ENCODE data around the gene CHD9.

The CHD9 gene

DNA sequence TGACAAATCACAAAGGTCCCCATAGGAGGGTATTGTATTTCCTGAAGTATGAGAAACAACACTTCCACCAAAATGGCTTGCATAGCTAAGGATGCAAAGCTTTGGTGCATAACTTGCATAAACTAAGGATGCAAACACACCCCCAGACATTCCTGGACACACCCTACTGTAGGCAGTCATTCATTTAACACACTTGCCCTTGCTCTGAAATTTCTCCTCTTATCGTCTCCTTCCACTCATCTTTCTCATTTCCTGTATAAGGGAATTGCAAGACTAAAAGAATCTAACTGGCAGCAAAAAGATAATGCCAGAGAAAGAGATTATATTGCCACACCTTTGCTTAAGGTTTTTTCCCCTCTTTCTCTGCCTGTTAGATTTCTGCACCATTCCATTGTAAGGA lies 28.3 kb downstream of the CHD9 start:
- no peak for ATAC-seq
- TF ChIP-seq CSDC2 (CRISPR knock-in tag; IDR thresholded peaks at IDR 0.05), result no peak
- no peak for TF ChIP-seq ZC3H10 (CRISPR knock-in tag; IDR thresholded peaks at IDR 0.05)
- no peak for TF ChIP-seq BACH2 (CRISPR knock-in tag; IDR thresholded peaks at IDR 0.05; ENCODE audit: borderline replicate concordance)
- TF ChIP-seq ISL1 (CRISPR knock-in tag; IDR thresholded peaks at IDR 0.05), result no peak
- TF ChIP-seq GLIS3 (CRISPR knock-in tag; IDR thresholded peaks at IDR 0.05), result no peak
- TF ChIP-seq ARNTL (CRISPR knock-in tag; IDR thresholded peaks at IDR 0.05; ENCODE audit: borderline replicate concordance, low read depth), result no peak

DNA sequence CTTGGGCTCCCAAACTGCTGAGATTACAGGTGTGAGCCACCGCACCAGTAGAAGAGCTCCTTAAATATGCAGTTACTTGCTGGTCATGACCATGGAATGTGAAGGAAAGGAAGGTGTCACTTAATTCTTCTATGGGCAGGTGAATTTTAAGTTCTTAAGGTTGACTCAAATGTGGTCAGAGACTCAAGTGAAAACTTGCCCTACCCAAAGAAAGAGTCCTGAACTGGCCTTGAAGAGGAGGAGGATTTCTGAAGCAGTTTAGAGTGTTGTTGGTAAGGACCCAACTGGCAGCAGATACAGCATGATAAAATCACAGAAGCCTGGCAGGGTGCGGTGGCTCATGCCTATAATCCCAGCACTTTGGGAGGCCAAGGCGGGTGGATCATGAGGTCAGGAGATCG lies 29.4 kb downstream of the CHD9 start:
- TF ChIP-seq, protein P1, sequence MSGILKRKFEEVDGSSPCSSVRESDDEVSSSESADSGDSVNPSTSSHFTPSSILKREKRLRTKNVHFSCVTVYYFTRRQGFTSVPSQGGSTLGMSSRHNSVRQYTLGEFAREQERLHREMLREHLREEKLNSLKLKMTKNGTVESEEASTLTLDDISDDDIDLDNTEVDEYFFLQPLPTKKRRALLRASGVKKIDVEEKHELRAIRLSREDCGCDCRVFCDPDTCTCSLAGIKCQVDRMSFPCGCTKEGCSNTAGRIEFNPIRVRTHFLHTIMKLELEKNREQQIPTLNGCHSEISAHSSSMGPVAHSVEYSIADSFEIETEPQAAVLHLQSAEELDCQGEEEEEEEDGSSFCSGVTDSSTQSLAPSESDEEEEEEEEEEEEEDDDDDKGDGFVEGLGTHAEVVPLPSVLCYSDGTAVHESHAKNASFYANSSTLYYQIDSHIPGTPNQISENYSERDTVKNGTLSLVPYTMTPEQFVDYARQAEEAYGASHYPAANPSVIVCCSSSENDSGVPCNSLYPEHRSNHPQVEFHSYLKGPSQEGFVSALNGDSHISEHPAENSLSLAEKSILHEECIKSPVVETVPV (CRISPR knock-in tag; IDR thresholded peaks at IDR 0.05), result no peak
- TF ChIP-seq OSR1 (CRISPR knock-in tag; IDR thresholded peaks at IDR 0.05) (no peak), TCF4 (CRISPR knock-in tag; IDR thresholded peaks at IDR 0.05; ENCODE audit: borderline replicate concordance) (no peak), ESRRG (CRISPR knock-in tag; IDR thresholded peaks at IDR 0.05) (no peak), ZNF565 (CRISPR knock-in tag; conservative IDR thresholded peaks at IDR 0.05; ENCODE audit: low read depth) (no peak), RARB (CRISPR knock-in tag; IDR thresholded peaks at IDR 0.05) (no peak), TOX (CRISPR knock-in tag; IDR thresholded peaks at IDR 0.05; ENCODE audit: borderline replicate concordance) (no peak), ZFP3 (CRISPR knock-in tag; IDR thresholded peaks at IDR 0.05) (no peak), BACH2 (CRISPR knock-in tag; IDR thresholded peaks at IDR 0.05; ENCODE audit: borderline replicate concordance) (no peak), ISL1 (CRISPR knock-in tag; IDR thresholded peaks at IDR 0.05) (no peak), ZFP30 (CRISPR knock-in tag; IDR thresholded peaks at IDR 0.05) (no peak)
- TF ChIP-seq, protein P2, sequence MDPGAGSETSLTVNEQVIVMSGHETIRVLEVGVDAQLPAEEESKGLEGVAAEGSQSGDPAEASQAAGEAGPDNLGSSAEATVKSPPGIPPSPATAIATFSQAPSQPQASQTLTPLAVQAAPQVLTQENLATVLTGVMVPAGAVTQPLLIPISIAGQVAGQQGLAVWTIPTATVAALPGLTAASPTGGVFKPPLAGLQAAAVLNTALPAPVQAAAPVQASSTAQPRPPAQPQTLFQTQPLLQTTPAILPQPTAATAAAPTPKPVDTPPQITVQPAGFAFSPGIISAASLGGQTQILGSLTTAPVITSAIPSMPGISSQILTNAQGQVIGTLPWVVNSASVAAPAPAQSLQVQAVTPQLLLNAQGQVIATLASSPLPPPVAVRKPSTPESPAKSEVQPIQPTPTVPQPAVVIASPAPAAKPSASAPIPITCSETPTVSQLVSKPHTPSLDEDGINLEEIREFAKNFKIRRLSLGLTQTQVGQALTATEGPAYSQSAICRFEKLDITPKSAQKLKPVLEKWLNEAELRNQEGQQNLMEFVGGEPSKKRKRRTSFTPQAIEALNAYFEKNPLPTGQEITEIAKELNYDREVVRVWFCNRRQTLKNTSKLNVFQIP (CRISPR knock-in tag; IDR thresholded peaks at IDR 0.05; ENCODE audit: borderline replicate concordance, low read depth), result no peak
- TF ChIP-seq, protein P3, sequence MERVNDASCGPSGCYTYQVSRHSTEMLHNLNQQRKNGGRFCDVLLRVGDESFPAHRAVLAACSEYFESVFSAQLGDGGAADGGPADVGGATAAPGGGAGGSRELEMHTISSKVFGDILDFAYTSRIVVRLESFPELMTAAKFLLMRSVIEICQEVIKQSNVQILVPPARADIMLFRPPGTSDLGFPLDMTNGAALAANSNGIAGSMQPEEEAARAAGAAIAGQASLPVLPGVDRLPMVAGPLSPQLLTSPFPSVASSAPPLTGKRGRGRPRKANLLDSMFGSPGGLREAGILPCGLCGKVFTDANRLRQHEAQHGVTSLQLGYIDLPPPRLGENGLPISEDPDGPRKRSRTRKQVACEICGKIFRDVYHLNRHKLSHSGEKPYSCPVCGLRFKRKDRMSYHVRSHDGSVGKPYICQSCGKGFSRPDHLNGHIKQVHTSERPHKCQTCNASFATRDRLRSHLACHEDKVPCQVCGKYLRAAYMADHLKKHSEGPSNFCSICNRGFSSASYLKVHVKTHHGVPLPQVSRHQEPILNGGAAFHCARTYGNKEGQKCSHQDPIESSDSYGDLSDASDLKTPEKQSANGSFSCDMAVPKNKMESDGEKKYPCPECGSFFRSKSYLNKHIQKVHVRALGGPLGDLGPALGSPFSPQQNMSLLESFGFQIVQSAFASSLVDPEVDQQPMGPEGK (CRISPR knock-in tag; IDR thresholded peaks at IDR 0.05; ENCODE audit: borderline replicate concordance), result no peak
- ATAC-seq, result no peak

DNA sequence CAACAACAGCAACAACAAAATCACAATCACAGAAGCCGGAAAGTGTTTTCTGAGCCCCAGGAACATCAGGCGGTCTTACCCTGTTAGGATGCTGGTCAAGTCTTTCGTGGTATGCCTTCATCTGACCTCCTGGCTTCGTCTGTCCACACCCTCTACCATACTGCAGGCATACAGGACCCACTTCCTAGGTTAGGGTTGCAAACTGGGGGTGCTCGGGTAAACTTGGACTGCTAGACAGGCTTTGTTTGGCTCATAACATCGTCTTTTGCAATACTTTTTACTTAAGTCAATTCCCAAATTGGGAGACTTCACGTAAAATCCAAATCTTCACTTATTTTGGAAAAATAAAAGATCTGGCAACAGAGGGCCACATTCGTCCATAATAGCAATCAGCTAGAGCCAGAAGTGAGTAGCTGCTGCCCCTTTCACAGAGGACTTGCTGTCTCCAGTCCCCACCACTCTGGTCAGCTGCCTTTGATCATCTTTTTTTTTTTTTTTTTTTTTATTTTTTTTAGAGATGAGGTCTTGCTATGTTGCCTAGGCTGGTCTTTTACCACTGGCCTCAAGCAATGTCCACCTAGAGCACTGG lies 30.0 kb downstream of the CHD9 start:
- TF ChIP-seq PPARA (CRISPR knock-in tag; IDR thresholded peaks at IDR 0.05; ENCODE audit: borderline replicate concordance) (no peak), ESRRG (CRISPR knock-in tag; IDR thresholded peaks at IDR 0.05) (no peak), GLIS3 (CRISPR knock-in tag; IDR thresholded peaks at IDR 0.05) (no peak), ZNF70 (CRISPR knock-in tag; IDR thresholded peaks at IDR 0.05) (peak; percentile 62; the same call in 1 of the 2 replicates), TCF4 (CRISPR knock-in tag; IDR thresholded peaks at IDR 0.05; ENCODE audit: borderline replicate concordance) (no peak)
- TF ChIP-seq, protein P1 (CRISPR knock-in tag; IDR thresholded peaks at IDR 0.05), result no peak
- TF ChIP-seq, protein P4, sequence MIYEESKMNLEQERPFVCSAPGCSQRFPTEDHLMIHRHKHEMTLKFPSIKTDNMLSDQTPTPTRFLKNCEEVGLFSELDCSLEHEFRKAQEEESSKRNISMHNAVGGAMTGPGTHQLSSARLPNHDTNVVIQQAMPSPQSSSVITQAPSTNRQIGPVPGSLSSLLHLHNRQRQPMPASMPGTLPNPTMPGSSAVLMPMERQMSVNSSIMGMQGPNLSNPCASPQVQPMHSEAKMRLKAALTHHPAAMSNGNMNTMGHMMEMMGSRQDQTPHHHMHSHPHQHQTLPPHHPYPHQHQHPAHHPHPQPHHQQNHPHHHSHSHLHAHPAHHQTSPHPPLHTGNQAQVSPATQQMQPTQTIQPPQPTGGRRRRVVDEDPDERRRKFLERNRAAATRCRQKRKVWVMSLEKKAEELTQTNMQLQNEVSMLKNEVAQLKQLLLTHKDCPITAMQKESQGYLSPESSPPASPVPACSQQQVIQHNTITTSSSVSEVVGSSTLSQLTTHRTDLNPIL (CRISPR knock-in tag; IDR thresholded peaks at IDR 0.05; ENCODE audit: low read depth), result no peak
- TF ChIP-seq, protein P2 (CRISPR knock-in tag; IDR thresholded peaks at IDR 0.05; ENCODE audit: borderline replicate concordance, low read depth), result no peak
- ATAC-seq, result peak; percentile 1; the same call in 2 of the 3 replicates

Data from SK-N-SH treated with all-trans-retinoic acid at 6 μM for 48 hours (cell line).